HG02840 (cell line): ENCODE measurements around the gene EPB41.
"Not testable (repeated sequence)": the region's sequence is repeated elsewhere in the genome, so short reads cannot be mapped to it uniquely, and the experiment has no call there.

Source experiments
- ATAC-seq: cut with Tn5 transposase; IDR thresholded peaks from one replicate; pipeline ENCODE4 v1.9.1; 2021; ENCODE audit warnings: mild to moderate bottlenecking, moderate library complexity, moderate number of reproducible peaks; ENCODE audit not compliant: unreplicated experiment, low FRiP score

EPB41 gene

GRCh38 chr1:28925350-28925891 lies 11.1 kb downstream of the EPB41 start:
- ATAC-seq: no peak

GRCh38 chr1:28926629-28927265 lies 12.4 kb downstream of the EPB41 start:
- peak; percentile 87 for ATAC-seq

GRCh38 chr1:28927266-28927647 lies 12.9 kb downstream of the EPB41 start:
- no peak for ATAC-seq

GRCh38 chr1:28927648-28928313 lies 13.4 kb downstream of the EPB41 start:
- ATAC-seq: no peak

- ATAC-seq: no peak
Observed at GRCh38 chr1:28928314-28928941, 14.1 kb downstream of the EPB41 start.

- no peak for ATAC-seq
Observed at GRCh38 chr1:28933277-28933676, 18.9 kb downstream of the EPB41 start.

GRCh38 chr1:28933918-28934317 lies 19.5 kb downstream of the EPB41 start:
- no peak for ATAC-seq

- no peak for ATAC-seq
Observed at GRCh38 chr1:28934676-28935075, 20.3 kb downstream of the EPB41 start.

GRCh38 chr1:28935293-28935692 lies 20.9 kb downstream of the EPB41 start:
- ATAC-seq: no peak

GRCh38 chr1:28936094-28936493 lies 21.7 kb downstream of the EPB41 start:
- no peak for ATAC-seq

- no peak for ATAC-seq
Observed at GRCh38 chr1:28936528-28936927, 22.2 kb downstream of the EPB41 start.

GRCh38 chr1:28943581-28943980 lies 29.2 kb downstream of the EPB41 start:
- ATAC-seq: not testable (repeated sequence)

- ATAC-seq: no peak
Observed at GRCh38 chr1:28950006-28950405, 35.6 kb downstream of the EPB41 start.

GRCh38 chr1:28950449-28950848 lies 36.1 kb downstream of the EPB41 start:
- ATAC-seq: no peak

- ATAC-seq: no peak
Observed at GRCh38 chr1:28954126-28954726, 39.9 kb downstream of the EPB41 start.

- ATAC-seq: no peak
Observed at GRCh38 chr1:28956038-28956464, 41.7 kb downstream of the EPB41 start.

- ATAC-seq: not testable (repeated sequence)
Observed at GRCh38 chr1:28962114-28962831, 47.9 kb downstream of the EPB41 start.

GRCh38 chr1:28965271-28965870 lies 51.0 kb downstream of the EPB41 start:
- ATAC-seq: no peak

GRCh38 chr1:28966617-28967016 lies 52.2 kb downstream of the EPB41 start:
- ATAC-seq: no peak
